Neural progenitor cell (in vitro differentiated cells): ENCODE data around the gene DNASE1L2.

Experiments
- EZH2 ChIP-seq: fragments of 200-600 bp; sonication (generic); IDR thresholded peaks from 2 replicates; pipeline ENCODE4 v1.6.1; 2017; ENCODE audit warnings: antibody characterized with exemption, mild to moderate bottlenecking, moderate library complexity
- EZH2phosphoT487 ChIP-seq: fragments of 200-600 bp; sonication (generic); IDR thresholded peaks from 2 replicates; pipeline ENCODE4 v1.6.1; 2017; ENCODE audit warnings: antibody characterized with exemption
- TF ChIP-seq, protein P1 (sequence below): fragments of 200-600 bp; sonication (generic); IDR thresholded peaks from 2 replicates; pipeline ENCODE4 v1.5.1; 2017; ENCODE audit warnings: antibody characterized with exemption, mild to moderate bottlenecking

GRCh38 chr16:2199095-2199494, 37.1 kb upstream of the DNASE1L2 start:
- TF ChIP-seq, protein P1, sequence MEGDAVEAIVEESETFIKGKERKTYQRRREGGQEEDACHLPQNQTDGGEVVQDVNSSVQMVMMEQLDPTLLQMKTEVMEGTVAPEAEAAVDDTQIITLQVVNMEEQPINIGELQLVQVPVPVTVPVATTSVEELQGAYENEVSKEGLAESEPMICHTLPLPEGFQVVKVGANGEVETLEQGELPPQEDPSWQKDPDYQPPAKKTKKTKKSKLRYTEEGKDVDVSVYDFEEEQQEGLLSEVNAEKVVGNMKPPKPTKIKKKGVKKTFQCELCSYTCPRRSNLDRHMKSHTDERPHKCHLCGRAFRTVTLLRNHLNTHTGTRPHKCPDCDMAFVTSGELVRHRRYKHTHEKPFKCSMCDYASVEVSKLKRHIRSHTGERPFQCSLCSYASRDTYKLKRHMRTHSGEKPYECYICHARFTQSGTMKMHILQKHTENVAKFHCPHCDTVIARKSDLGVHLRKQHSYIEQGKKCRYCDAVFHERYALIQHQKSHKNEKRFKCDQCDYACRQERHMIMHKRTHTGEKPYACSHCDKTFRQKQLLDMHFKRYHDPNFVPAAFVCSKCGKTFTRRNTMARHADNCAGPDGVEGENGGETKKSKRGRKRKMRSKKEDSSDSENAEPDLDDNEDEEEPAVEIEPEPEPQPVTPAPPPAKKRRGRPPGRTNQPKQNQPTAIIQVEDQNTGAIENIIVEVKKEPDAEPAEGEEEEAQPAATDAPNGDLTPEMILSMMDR: no peak
- TF ChIP-seq EZH2 (no peak), EZH2phosphoT487 (no peak)
